Measurements from ENCODE around the gene FNIP1.

DNA sequence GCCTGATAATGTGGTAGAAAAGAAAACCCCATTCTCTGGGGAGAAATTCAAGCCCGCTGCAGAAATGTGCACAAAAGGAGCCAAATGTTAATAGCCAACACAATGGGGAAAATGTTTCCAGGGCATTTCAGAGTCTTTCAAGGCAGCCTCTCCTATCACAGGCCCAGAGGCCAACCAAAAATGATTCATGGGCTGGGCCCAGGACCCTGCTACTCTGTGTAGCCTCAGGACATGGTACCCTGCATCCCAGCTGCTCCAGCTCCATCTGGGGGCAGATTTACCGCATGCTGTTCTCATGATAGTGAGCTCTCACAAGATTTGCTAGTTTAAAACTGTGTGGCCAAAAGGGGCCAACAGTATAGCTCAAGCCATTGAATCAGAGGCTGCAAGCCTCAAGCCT is 202.9 kb downstream of the FNIP1 start:
- TF ChIP-seq, protein P1, sequence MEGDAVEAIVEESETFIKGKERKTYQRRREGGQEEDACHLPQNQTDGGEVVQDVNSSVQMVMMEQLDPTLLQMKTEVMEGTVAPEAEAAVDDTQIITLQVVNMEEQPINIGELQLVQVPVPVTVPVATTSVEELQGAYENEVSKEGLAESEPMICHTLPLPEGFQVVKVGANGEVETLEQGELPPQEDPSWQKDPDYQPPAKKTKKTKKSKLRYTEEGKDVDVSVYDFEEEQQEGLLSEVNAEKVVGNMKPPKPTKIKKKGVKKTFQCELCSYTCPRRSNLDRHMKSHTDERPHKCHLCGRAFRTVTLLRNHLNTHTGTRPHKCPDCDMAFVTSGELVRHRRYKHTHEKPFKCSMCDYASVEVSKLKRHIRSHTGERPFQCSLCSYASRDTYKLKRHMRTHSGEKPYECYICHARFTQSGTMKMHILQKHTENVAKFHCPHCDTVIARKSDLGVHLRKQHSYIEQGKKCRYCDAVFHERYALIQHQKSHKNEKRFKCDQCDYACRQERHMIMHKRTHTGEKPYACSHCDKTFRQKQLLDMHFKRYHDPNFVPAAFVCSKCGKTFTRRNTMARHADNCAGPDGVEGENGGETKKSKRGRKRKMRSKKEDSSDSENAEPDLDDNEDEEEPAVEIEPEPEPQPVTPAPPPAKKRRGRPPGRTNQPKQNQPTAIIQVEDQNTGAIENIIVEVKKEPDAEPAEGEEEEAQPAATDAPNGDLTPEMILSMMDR (IDR thresholded peaks at IDR 0.05): no peak
- TF ChIP-seq, protein P2, sequence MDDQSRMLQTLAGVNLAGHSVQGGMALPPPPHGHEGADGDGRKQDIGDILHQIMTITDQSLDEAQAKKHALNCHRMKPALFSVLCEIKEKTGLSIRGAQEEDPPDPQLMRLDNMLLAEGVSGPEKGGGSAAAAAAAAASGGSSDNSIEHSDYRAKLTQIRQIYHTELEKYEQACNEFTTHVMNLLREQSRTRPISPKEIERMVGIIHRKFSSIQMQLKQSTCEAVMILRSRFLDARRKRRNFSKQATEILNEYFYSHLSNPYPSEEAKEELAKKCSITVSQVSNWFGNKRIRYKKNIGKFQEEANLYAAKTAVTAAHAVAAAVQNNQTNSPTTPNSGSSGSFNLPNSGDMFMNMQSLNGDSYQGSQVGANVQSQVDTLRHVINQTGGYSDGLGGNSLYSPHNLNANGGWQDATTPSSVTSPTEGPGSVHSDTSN (IDR thresholded peaks at IDR 0.05): no peak
- TF ChIP-seq, protein P3, sequence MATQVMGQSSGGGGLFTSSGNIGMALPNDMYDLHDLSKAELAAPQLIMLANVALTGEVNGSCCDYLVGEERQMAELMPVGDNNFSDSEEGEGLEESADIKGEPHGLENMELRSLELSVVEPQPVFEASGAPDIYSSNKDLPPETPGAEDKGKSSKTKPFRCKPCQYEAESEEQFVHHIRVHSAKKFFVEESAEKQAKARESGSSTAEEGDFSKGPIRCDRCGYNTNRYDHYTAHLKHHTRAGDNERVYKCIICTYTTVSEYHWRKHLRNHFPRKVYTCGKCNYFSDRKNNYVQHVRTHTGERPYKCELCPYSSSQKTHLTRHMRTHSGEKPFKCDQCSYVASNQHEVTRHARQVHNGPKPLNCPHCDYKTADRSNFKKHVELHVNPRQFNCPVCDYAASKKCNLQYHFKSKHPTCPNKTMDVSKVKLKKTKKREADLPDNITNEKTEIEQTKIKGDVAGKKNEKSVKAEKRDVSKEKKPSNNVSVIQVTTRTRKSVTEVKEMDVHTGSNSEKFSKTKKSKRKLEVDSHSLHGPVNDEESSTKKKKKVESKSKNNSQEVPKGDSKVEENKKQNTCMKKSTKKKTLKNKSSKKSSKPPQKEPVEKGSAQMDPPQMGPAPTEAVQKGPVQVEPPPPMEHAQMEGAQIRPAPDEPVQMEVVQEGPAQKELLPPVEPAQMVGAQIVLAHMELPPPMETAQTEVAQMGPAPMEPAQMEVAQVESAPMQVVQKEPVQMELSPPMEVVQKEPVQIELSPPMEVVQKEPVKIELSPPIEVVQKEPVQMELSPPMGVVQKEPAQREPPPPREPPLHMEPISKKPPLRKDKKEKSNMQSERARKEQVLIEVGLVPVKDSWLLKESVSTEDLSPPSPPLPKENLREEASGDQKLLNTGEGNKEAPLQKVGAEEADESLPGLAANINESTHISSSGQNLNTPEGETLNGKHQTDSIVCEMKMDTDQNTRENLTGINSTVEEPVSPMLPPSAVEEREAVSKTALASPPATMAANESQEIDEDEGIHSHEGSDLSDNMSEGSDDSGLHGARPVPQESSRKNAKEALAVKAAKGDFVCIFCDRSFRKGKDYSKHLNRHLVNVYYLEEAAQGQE (IDR thresholded peaks at IDR 0.05; ENCODE audit: low read depth, low read length): no peak
- TF ChIP-seq NRF1 (IDR thresholded peaks at IDR 0.05; ENCODE audit: low read depth, low read length) (no peak), GABPA (IDR thresholded peaks at IDR 0.05; ENCODE audit: low read depth) (no peak)
